GM18951 (cell line): ENCODE results near the gene UGT1A9.

Source experiments
- POLR2A ChIP-seq: IDR thresholded peaks from 4 replicates; pipeline ENCODE4 v1.6.1; 2011; ENCODE audit warnings: mild to moderate bottlenecking; ENCODE audit not compliant: insufficient read length, insufficient read depth; ENCODE audit errors: extremely low read depth
- in situ Hi-C: fragments of 300-500 bp; cut with MboI; formaldehyde crosslinking; loops from one replicate; pipeline ENCODE4 v1.12.0; 2022; ENCODE audit warnings: low sequenced_read_pairs, mixed read lengths, inconsistent platforms; ENCODE audit not compliant: unreplicated experiment

UGT1A9 gene

GRCh38 chr2:233766416-233766815 lies 94.7 kb downstream of the UGT1A9 start:
- in situ Hi-C loops: no loop called here
- TF ChIP-seq POLR2A: no peak

GRCh38 chr2:233768076-233768475 lies 96.4 kb downstream of the UGT1A9 start:
- in situ Hi-C loops: no loop called here
- TF ChIP-seq POLR2A: no peak

- in situ Hi-C loops: no loop called here
- TF ChIP-seq POLR2A: no peak
Observed at GRCh38 chr2:233769260-233769659, 97.6 kb downstream of the UGT1A9 start.

- TF ChIP-seq POLR2A: no peak
- in situ Hi-C loops: no loop called here
Observed at GRCh38 chr2:233772153-233772552, 100.5 kb downstream of the UGT1A9 start.

GRCh38 chr2:233772583-233772982 lies 100.9 kb downstream of the UGT1A9 start:
- no peak for TF ChIP-seq POLR2A

GRCh38 chr2:233773854-233774253 lies 102.2 kb downstream of the UGT1A9 start:
- in situ Hi-C loops: no loop called here

More at GRCh38 chr2:233772583-233772982, 100.9 kb downstream of the UGT1A9 start:
- in situ Hi-C loops: no loop called here

GRCh38 chr2:233775414-233775813 lies 103.7 kb downstream of the UGT1A9 start:
- no peak for TF ChIP-seq POLR2A
- in situ Hi-C loops: no loop called here

More at GRCh38 chr2:233773854-233774253, 102.2 kb downstream of the UGT1A9 start:
- TF ChIP-seq POLR2A: no peak

- TF ChIP-seq POLR2A: no peak
- in situ Hi-C loops: no loop called here
Observed at GRCh38 chr2:233778030-233778429, 106.3 kb downstream of the UGT1A9 start, which contains the start of gene MROH2A. Gene MROH2A, plus strand, starts transcription at chr2:233778330. Its CDS starts 1,029 bp downstream, at chr2:233779359.

GRCh38 chr2:233779722-233780121 lies 108.0 kb downstream of the UGT1A9 start:
- in situ Hi-C loops: no loop called here
- no peak for TF ChIP-seq POLR2A

GRCh38 chr2:233780771-233781170 lies 109.1 kb downstream of the UGT1A9 start:
- in situ Hi-C loops: no loop called here
- no peak for TF ChIP-seq POLR2A

GRCh38 chr2:233789554-233789953 lies 117.9 kb downstream of the UGT1A9 start:
- in situ Hi-C loops: no loop called here
- no peak for TF ChIP-seq POLR2A

GRCh38 chr2:233791151-233791882 lies 119.6 kb downstream of the UGT1A9 start:
- no peak for TF ChIP-seq POLR2A
- in situ Hi-C loops: no loop called here

GRCh38 chr2:233791883-233792329 lies 120.2 kb downstream of the UGT1A9 start:
- in situ Hi-C loops: no loop called here
- no peak for TF ChIP-seq POLR2A

GRCh38 chr2:233792720-233793119 lies 121.0 kb downstream of the UGT1A9 start:
- in situ Hi-C loops: no loop called here
- TF ChIP-seq POLR2A: no peak
